ENCODE results near the gene FN3KRP.

The FN3KRP gene

GRCh38 chr17:82709676-82710498, 6.6 kb upstream of the FN3KRP start:
- no peak for DNase-seq (ENCODE audit: low read depth)

DNA sequence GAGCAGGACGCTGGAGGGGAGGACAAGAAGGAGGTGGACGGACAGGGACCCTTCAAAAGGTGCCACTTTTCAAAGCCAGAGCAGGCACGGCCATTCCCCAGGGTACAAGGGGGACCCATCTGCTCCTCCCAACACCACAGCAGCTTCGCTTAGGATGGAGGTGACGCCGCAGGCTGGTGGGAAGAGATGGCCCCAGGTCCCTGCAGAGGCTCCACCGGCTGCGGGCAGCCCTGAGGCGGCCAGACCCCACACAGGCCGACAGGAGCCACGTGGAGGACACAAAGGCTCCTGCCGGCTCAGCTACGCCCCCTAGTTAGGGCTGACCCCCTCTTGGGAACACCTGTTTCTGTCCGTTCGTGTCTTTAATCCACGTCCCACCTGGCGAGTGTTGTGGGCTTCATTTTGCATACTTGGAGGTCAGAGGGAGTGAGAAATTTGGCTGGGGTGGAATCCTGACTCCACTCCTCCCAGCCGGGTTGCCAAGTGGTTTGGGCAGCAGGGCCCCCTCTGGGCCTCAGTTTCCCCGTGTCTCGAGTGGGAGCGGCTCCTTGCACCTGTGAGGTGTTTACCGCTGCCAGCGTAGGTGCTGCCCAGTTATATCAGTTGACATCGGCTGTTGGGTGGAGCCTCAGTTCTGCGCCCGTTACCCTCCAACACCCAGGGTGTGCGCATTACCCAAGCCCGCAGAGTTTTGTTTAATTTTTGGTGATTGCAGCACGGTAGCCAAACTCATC, 5.8 kb upstream of the FN3KRP start:
- no peak for DNase-seq (ENCODE audit: low read depth)

GRCh38 chr17:82713071-82713723, 3.3 kb upstream of the FN3KRP start:
- DNase-seq (ENCODE audit: low read depth), result no peak

DNA sequence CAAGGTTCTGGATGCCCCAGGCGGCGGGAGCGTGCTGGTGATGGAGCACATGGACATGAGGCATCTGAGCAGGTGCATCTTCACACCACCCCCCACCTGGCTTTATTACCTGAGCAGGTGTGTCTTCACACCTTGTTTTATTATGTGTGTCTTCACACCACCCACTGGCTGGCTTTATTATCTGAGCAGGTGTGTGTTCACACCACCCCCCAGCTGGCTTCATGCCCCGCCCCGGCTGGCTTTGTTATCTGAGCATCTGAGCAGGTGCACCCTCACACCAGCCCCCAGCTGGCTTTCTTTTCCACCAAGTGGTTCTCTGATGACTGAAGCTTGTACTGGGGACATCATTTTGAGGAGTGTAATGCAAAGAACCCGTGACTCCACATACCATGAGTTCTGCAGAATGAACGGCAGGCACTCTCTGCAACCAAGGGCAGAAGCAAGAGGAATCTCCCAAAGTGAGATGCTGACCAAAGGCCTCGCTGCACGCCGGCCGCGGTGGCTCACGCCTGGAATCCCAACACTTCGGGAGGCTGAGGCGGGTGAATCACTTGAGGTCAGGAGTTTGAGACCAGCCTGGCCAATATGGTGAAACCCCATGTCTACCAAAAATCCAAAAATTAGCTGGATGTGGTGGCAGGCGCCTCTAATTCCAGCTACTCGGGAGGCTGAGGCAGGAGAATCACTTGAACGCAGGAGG, 2.6 kb downstream of the FN3KRP start:
- DNase-seq (ENCODE audit: low read depth), result no peak

DNA sequence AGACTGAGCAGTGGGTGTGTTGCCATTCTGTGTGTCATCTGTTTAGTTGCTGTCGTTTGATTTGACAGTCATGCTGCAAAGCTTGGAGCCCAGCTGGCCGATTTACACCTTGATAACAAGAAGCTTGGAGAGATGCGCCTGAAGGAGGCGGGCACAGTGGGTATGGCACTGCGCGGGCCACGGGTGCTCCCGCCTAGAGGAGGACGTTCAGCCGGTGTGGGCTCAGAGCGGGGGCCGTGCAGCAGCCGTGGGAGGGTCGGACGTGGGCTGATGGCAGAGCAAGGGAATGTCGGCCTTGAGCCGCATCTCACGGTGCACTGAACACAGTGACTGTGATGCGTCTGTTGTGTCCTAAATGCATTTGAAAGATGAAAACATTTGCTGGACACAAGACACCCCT, 3.7 kb downstream of the FN3KRP start:
- DNase-seq (ENCODE audit: low read depth), result no peak

- DNase-seq (ENCODE audit: low read depth), result no peak
Measured at GRCh38 chr17:82722341-82723013, 6.0 kb downstream of the FN3KRP start.

DNA sequence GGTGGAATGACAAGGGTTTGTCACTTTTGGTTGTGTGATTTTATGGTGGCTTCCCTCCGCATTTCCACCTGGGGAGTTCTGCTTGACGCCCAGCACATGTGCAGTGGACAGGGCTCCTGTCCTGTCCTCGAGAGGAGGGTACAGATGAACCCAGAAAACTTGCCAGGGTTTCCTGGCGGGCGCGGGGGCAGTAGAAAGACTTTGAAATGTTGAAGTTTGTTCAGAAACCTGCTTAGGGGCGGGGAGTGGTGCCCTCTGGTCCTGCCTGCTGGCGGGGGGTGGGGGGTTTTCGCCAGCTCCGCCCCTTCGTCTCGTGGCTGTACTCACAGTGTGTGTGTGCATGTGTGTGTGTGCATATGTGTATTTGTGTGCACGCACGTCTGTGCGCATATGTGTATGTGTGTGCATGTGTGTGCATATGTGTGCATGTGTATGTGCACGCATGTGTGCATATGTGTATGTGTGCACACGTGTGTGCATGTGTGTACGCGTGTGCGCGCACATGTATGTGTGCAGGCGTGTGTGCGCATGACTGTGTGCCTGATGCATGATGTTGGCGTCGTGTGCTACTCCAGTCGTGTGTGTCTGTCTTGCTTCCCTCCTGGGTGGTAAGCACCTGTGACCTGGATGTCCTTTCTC, 6.8 kb downstream of the FN3KRP start:
- no peak for DNase-seq (ENCODE audit: low read depth)

GRCh38 chr17:82726427-82726826, 9.9 kb downstream of the FN3KRP start:
- no peak for DNase-seq (ENCODE audit: low read depth)

- no peak for DNase-seq (ENCODE audit: low read depth)
Measured at GRCh38 chr17:82729479-82730260, 13.2 kb downstream of the FN3KRP start.

DNA sequence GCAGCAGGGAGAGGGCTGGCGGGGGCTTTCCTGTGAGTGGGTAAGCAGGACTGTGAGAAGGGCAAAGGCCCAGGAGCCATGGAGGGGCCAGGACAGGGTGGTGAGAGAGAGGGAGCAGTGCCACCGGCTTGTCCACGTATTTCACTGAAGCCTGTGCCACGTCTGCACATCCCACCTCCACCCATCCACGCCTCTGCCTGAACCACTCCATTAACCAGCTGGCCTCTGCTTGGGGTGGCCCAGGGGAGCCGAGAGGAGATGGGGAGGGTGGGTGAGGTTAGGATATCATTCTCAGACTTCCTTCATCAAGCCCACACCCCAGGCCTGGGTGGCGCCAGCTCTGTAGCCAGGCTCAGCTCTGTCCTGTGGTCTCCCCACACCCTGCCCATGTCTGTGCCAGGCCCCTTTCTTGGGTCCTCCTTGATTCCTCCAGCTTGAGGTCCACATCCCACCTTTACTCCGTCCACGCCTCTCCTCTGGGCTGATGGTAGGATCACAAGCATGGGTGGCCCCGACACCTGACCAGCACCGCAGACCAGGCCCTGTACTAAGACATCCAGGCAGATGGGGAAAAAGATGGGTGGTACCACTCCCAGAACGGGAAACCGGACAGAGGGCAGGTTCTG, 15.7 kb downstream of the FN3KRP start:
- no peak for DNase-seq (ENCODE audit: low read depth)

GRCh38 chr17:82734987-82735866, 18.7 kb downstream of the FN3KRP start, which contains the start of gene FN3K:
Gene FN3K (plus strand): TSS chr17:82735615. CDS start chr17:82735637, 22 bp downstream.
- DNase-seq (ENCODE audit: low read depth), result peak; percentile 74

- DNase-seq (ENCODE audit: low read depth), result no peak
Measured at GRCh38 chr17:82736511-82737185, 20.1 kb downstream of the FN3KRP start.

GRCh38 chr17:82737967-82738877, 21.7 kb downstream of the FN3KRP start:
- no peak for DNase-seq (ENCODE audit: low read depth)

DNA sequence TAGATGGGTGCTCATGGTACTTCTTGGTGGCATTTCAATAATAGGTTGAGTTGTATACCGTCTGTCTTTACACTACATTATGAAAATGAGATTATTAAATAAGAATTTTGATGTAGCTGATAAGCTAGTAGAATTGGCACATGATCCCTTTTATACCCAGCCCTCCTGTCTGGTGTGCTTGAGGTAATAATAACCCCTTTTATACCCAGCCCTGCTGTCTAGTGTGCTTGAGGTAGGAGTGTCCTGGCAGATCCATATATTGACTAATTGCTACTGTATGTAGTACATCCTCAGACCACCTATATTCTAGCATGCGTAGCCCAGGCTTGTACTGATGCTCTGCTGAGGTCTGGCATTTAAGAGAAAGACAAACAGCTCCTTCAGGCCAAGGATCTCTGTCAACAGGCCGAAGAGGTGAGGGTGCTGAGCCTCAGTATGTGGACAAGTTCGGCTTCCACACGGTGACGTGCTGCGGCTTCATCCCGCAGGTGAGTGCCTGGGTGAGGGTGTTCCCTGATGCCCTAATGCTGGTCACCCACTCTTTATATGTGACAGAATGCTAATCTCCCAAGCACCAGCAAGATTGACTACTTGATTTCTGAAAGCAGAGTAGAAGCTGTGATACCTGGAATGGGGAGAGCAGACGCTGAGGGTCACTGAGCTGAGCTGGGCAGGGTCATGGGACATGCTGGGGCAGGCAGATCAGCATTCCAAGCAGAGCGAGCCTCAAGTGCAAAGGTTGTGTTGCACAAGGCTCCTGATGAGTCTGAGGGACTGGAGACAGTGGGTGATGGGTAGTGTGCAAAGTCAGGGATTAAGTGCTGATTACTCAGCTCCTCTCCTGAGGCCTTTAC, 24.6 kb downstream of the FN3KRP start:
- no peak for DNase-seq (ENCODE audit: low read depth)

DNA sequence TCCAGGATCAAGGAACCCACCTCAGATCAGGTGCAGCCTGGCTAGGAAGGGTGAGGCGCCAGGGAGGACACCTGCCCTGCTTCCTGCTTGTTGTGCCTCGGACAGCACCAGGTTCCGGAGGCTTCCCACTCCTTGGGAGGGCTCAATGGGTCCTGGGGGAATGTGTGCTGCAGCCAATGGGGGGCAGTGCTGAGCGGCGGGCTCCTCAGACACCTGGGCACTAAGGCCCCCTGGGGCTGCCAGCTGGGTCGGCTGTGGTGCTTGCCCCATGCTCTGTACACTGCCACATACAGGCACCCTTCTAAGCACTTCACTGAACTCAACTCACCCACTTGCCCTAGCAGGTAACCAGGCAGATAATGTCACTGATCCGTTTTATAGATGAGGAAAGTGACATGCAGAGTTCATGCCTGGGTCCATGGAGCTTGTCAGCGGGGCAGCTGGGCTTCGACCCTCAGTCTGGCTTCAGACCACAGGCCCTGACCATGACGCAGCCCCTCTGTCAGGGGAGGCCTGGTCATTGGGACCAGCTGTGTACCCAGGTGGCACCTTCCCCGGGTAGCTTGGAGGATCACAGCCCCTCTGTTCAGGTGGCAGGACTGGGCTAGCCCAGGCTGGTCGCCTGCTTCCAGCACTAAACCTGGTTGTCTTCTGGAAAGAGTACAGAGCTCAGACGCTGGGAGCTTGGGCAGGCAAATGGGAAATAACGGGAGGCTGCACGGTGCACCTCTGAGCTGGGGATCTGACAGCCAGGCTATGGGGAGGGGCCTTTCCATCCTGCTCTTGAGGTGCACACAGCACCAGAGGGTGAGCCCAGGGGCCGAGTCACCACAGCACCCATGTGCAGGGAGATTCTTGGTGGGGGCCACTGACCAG, 27.1 kb downstream of the FN3KRP start:
- DNase-seq (ENCODE audit: low read depth), result no peak
